IPS-20b (cell line): ENCODE data around the gene PTGS1.
"Not testable (repeated sequence)": the region's sequence is repeated elsewhere in the genome, so short reads cannot be mapped to it uniquely, and the experiment has no call there.

Experiments
- H3K27ac ChIP-seq: one replicate; pipeline ENCODE4 v1.5.1; 2013; ENCODE audit warnings: low read length
- H3K27me3 ChIP-seq: 2 replicates; pipeline ENCODE4 v1.6.1; 2013; ENCODE audit warnings: mild to moderate bottlenecking, low read length, inconsistent platforms; ENCODE audit not compliant: insufficient read depth
- H3K36me3 ChIP-seq: 2 replicates; pipeline ENCODE4 v1.6.1; 2013; ENCODE audit warnings: low read depth, mild to moderate bottlenecking, inconsistent platforms, low read length, moderate library complexity; ENCODE audit not compliant: insufficient read depth
- H3K4me1 ChIP-seq: 2 replicates; pipeline ENCODE4 v1.6.1; 2013; ENCODE audit warnings: mild to moderate bottlenecking, control low read depth, inconsistent platforms, low read length, moderate library complexity; ENCODE audit not compliant: insufficient read depth
- H3K4me3 ChIP-seq: 2 replicates; pipeline ENCODE4 v1.5.1; 2013; ENCODE audit warnings: mild to moderate bottlenecking, low read length, inconsistent platforms
- H3K9ac ChIP-seq: 2 replicates; pipeline ENCODE4 v1.6.1; 2013; ENCODE audit warnings: low read depth, mild to moderate bottlenecking, inconsistent platforms, low read length, moderate library complexity
- H3K9me3 ChIP-seq: 2 replicates; pipeline ENCODE4 v1.6.1; 2013; ENCODE audit warnings: mild to moderate bottlenecking, low read depth, low read length, inconsistent platforms; ENCODE audit not compliant: insufficient read depth

The PTGS1 gene

GRCh38 chr9:122348288-122348777 is 22.5 kb upstream of the PTGS1 start:
- peaks cover 4% of the 10 kb centered on the region; the same call in 1 of the 2 replicates for H3K9me3 ChIP-seq
- no peaks in the 10 kb centered on the region for H3K36me3 ChIP-seq
- H3K4me1 ChIP-seq: no peaks in the 10 kb centered on the region
- no peak overlapping the region for H3K27ac ChIP-seq
- H3K9ac ChIP-seq: no peak overlapping the region
- H3K27me3 ChIP-seq: peaks cover 51% of the 10 kb centered on the region
- no peak overlapping the region for H3K4me3 ChIP-seq

DNA sequence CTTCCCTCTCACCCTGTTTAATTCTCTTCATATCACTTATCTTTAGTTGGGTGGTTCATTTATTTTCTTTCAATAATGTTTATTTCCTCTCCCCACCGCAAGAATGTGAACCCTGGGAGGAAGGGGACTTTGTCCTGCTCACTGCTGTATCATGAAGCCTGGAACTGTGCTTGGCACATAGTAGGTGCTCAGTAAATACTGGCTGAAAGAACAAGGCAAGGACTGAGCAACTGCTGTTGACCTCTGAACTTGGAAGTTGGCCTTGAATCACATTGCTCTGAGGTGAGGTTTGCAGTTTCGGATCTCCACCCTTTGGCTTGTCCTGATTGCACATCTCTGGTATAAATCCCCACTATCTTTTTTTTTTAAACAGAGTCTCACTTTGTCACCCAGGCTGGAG is 22.0 kb upstream of the PTGS1 start:
- Histone ChIP-seq H3K27ac (no peak overlapping the region), H3K9ac (no peak overlapping the region), H3K36me3 (no peaks in the 10 kb centered on the region), H3K27me3 (peaks cover 51% of the 10 kb centered on the region), H3K4me1 (no peaks in the 10 kb centered on the region), H3K4me3 (no peak overlapping the region), H3K9me3 (peaks cover 4% of the 10 kb centered on the region; the same call in 1 of the 2 replicates)

- no peak overlapping the region for H3K27ac ChIP-seq
- H3K27me3 ChIP-seq: peaks cover 51% of the 10 kb centered on the region
- no peaks in the 10 kb centered on the region for H3K36me3 ChIP-seq
- peaks cover 4% of the 10 kb centered on the region; the same call in 1 of the 2 replicates for H3K9me3 ChIP-seq
- no peak overlapping the region for H3K9ac ChIP-seq
- H3K4me1 ChIP-seq: no peaks in the 10 kb centered on the region
- H3K4me3 ChIP-seq: no peak overlapping the region
Measured at GRCh38 chr9:122349201-122349600, 21.6 kb upstream of the PTGS1 start.

- H3K4me1 ChIP-seq: no peaks in the 10 kb centered on the region
- peaks cover 42% of the 10 kb centered on the region for H3K27me3 ChIP-seq
- H3K9me3 ChIP-seq: peaks cover 4% of the 10 kb centered on the region; the same call in 1 of the 2 replicates
- no peak overlapping the region for H3K9ac ChIP-seq
- H3K36me3 ChIP-seq: no peaks in the 10 kb centered on the region
- H3K27ac ChIP-seq: no peak overlapping the region
- no peak overlapping the region for H3K4me3 ChIP-seq
Measured at GRCh38 chr9:122350577-122351355, 20.1 kb upstream of the PTGS1 start.

- Histone ChIP-seq H3K27ac (no peak overlapping the region), H3K9ac (no peak overlapping the region), H3K36me3 (no peaks in the 10 kb centered on the region), H3K27me3 (peaks cover 7% of the 10 kb centered on the region), H3K4me3 (no peak overlapping the region), H3K9me3 (peaks cover 4% of the 10 kb centered on the region; the same call in 1 of the 2 replicates), H3K4me1 (no peaks in the 10 kb centered on the region)
Measured at GRCh38 chr9:122354536-122355199, 16.2 kb upstream of the PTGS1 start.

GRCh38 chr9:122355336-122355875 is 15.4 kb upstream of the PTGS1 start:
- Histone ChIP-seq H3K9ac (no peak overlapping the region), H3K4me1 (no peaks in the 10 kb centered on the region), H3K9me3 (peaks cover 4% of the 10 kb centered on the region; the same call in 1 of the 2 replicates), H3K27ac (no peak overlapping the region), H3K4me3 (no peak overlapping the region), H3K36me3 (no peaks in the 10 kb centered on the region), H3K27me3 (no peaks in the 10 kb centered on the region)

DNA sequence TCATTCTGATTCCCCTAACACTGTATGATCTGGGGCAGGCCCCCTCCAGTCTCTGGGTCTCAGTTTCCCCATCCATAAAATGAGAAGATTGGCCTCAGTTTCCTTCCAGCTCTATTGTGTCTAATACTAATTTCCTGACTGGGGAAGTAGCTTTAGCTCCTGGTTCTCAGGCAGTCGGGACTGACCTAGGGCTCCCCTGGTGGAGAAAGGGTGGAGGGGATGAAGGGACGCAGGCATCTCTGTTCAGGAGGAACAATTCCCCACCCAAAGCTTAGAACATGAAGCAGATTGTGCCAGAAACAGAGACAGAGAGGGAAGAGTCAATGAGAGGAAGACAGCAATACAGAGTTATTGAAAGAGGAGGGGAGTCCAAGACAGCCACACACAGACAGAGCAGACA is 14.2 kb upstream of the PTGS1 start:
- Histone ChIP-seq H3K27me3 (no peaks in the 10 kb centered on the region), H3K36me3 (no peaks in the 10 kb centered on the region), H3K9me3 (peaks cover 4% of the 10 kb centered on the region; the same call in 1 of the 2 replicates), H3K27ac (no peak overlapping the region), H3K4me1 (no peaks in the 10 kb centered on the region), H3K9ac (no peak overlapping the region), H3K4me3 (no peak overlapping the region)

DNA sequence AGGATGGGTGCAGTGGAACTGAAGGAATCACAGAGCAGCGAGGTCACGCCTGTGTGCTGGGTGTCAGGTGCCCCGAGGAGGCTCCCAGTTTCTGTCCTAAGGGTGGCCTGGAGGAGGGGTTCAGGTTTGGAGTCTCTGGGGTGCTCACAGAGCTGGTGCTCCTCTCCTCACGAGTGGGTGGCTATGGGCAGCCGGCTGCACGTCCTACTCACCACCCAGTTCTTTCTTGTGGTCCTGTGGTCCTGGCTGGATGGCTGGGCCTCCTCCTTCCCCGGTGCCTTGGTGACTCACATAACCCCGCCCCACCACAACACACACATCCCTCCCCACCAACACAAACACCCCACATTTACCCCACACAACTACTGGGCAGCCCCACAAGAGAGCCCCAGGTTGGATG is 9.9 kb upstream of the PTGS1 start:
- Histone ChIP-seq H3K4me3 (no peak overlapping the region), H3K27ac (no peak overlapping the region), H3K9me3 (no peaks in the 10 kb centered on the region), H3K4me1 (no peaks in the 10 kb centered on the region), H3K9ac (no peak overlapping the region), H3K27me3 (no peaks in the 10 kb centered on the region), H3K36me3 (no peaks in the 10 kb centered on the region)

GRCh38 chr9:122363131-122363530 is 7.7 kb upstream of the PTGS1 start:
- H3K36me3 ChIP-seq, H3K27ac ChIP-seq, H3K4me1 ChIP-seq, H3K4me3 ChIP-seq, H3K27me3 ChIP-seq, H3K9me3 ChIP-seq, H3K9ac ChIP-seq: not testable (repeated sequence)

DNA sequence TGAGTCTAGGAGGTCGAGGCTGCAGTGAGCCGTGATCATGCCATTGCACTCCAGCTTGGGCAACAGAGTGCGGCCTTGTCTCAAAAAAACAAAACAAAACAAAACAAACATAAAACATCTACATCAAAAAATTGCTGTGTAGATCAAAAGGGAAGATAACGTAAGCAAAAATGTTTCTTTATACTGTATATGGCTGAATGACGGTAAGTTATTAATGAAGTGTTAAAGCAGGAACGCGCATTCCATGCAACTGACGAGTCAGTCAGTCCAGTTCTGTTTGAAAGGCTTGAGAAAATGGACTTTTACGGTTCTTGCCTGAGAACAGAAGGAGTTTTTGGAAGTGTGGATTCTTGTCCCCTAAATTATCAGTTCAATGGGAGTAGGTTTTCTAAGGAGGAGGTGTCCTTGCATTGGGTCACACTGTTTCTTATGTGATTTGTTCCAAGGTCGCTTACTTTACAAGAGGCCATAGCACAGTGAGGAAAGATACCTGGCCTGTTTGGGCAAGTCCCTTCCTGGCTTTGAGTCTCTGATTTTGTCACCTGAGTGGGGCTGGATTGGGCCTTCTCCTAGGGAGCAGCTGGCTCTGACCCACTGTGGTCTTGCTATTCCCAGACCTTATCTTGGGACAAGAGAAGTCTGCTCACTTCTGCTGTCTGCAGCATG is 6.6 kb upstream of the PTGS1 start:
- no peak overlapping the region for H3K9ac ChIP-seq

GRCh38 chr9:122364783-122365150 is 6.1 kb upstream of the PTGS1 start:
- no peak overlapping the region for H3K4me3 ChIP-seq
- H3K4me1 ChIP-seq: no peaks in the 10 kb centered on the region
- no peak overlapping the region for H3K9ac ChIP-seq
- H3K27me3 ChIP-seq: peaks cover 12% of the 10 kb centered on the region
- no peaks in the 10 kb centered on the region for H3K36me3 ChIP-seq
- no peak overlapping the region for H3K27ac ChIP-seq
- no peaks in the 10 kb centered on the region for H3K9me3 ChIP-seq

More for the DNA sequence above, 6.6 kb upstream of the PTGS1 start:
- Histone ChIP-seq H3K36me3 (no peaks in the 10 kb centered on the region), H3K4me3 (no peak overlapping the region), H3K27me3 (peaks cover 7% of the 10 kb centered on the region), H3K27ac (no peak overlapping the region), H3K9me3 (no peaks in the 10 kb centered on the region), H3K4me1 (no peaks in the 10 kb centered on the region)
